Fibroblast of skin of left quadriceps (primary cell): Measurements from ENCODE around the gene SLC25A22.

Experiments
- DNase-seq, 2 experiments: peaks; one replicate each; pipeline ENCODE4 v3.0.0-alpha.2; 2013; ENCODE audit warnings: low read depth in 2 of 2

SLC25A22 gene

DNA sequence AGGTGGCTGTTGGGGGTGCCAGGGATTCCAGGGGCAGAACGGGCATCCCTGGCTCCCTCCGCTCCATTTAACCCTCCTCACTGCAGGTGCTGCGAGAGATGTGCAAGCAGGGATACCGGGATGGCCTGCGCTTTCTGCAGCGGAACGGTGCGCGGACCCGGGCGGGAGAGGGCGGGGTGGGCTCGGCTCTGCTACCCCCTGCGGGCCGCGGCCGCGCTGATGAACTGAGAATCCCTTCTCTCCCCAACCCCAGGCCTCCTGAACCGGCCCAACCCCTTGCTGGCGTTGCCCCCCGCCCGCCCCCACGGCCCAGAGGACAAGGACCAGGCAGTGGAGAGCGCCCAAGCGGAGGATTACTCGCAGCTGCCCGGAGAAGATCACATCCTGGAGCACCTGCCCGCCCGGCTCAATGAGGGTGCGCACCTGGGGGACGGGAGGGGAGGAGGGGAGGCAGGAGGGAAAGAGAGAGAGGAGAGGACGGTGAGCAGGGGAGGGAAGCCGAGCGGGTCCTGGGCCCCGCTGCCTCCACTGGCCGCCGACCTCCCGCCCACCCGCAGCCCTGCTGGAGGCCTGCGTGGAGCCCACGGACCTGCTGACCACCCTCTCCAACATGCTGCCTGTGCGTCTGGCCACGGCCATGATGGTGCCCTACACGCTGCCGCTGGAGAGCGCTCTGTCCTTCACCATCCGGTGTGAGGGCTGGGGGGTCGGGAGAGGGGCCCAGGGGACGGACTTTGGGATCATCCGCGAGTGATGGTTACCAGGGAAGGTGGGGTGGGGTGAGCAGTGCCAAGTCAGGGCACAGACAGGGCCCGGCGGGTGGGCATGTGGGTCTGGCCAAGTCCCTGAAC is 25.6 kb upstream of the SLC25A22 start:
- DNase-seq: no peak

DNA sequence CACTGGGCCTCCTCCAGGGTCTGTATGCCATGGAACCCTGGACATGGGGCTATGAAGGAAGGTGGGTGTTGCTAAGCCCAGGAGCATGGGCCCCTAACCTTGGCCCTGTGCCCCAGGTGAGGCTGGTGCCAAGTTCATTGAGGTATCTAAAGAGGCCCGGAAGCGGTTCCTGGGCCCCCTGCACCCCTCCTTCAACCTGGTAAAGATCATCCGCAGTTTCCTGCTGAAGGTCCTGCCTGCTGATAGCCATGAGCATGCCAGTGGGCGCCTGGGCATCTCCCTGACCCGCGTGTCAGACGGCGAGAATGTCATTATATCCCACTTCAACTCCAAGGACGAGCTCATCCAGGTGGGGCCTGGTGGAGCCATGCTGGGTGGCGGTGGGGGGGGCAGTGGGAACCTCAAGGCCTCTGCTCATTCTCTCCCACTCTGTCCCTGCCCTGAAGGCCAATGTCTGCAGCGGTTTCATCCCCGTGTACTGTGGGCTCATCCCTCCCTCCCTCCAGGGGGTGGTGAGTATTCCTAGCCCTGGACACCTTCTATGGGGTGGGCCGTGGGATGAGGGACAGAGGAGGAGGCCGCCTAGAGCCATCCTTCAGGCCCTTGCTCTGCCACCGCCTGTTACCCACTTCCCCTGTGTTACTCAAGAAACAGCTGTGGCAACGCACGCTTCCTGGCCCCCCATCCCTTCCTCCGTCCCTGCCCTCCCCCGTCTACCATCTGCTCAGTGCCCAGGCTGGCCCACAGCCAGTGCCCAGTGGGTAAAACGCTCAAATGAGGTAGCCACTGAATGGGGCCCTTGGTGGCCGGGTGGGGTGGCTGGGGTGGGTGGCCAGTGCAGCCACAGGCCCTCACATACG is 23.7 kb upstream of the SLC25A22 start:
- no peak for DNase-seq

DNA sequence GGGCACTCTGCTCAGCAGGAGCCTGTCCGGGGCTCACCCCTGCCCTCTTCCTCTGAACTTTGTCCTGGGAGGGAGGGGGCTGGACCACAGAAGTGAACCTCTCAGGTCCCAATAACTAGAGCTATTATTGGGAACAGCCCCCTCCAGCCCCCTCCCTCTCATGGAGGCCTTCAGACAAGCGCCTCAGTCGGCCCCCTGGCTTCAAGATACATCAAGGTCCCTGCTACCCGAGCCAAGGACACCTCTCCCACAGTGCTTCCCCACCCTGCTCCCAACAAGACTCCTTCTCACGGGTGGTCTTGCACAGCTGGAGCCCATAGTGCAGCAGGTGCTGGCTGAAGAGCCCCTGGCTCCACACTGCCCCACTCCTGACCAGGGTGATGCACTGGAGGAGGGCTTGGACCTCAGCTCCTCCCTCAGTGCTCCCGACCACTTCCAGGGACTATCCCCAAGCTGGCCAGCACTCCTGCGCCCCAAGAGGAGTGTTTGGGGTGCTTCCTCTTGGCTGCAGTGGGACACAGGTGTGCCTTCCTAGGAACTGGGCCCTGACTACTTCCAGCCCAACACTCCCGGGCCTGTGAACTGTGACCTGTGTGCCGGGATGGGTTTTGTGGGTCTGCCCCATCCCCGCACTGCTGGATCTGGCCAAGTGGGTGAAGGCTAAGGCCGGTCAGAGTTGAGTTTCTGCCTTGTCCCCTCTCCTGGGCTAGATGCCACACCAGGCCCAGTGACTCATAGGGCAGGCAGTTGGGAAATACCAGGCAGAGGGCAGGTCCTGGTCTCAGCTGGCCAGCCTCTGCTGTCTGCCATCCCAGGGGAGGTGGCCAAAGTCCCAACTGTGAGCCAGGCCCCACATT is 22.8 kb upstream of the SLC25A22 start:
- DNase-seq: no peak

DNA sequence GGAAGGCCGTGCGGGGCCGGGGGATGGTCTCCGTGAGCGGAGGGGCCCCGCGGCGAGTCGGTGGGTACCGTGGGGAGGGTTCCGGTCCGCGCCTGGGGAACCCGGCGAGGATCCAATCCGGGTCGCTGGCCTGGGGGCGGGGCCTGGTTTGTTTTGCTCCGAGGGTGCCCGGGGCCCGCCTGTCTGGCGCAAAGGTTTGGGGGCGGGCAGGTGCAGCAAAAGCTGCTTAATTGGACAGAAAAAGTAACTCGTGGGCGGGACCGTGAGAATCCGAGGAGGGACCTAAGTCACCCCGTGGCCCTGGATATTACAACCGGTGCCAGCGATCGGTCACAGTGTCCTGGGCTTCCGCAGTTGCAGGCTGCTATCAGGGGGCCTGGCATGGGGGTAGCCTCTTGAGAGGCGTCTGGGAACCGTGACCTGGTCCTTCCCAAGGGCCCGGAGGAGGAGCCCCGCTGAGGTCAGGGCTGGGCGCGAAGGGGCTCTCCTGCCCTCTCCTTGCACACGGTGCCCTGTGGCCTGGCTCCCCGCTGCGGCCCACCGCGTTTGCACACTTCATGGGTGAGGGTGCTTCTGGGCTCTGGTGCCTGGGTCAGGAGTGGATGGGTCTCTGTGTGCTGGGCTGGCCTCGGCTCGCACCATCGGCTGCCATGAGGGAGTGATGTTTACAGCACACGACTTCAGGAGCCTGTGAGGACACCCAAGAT is 22.0 kb upstream of the SLC25A22 start:
- DNase-seq: no peak

DNA sequence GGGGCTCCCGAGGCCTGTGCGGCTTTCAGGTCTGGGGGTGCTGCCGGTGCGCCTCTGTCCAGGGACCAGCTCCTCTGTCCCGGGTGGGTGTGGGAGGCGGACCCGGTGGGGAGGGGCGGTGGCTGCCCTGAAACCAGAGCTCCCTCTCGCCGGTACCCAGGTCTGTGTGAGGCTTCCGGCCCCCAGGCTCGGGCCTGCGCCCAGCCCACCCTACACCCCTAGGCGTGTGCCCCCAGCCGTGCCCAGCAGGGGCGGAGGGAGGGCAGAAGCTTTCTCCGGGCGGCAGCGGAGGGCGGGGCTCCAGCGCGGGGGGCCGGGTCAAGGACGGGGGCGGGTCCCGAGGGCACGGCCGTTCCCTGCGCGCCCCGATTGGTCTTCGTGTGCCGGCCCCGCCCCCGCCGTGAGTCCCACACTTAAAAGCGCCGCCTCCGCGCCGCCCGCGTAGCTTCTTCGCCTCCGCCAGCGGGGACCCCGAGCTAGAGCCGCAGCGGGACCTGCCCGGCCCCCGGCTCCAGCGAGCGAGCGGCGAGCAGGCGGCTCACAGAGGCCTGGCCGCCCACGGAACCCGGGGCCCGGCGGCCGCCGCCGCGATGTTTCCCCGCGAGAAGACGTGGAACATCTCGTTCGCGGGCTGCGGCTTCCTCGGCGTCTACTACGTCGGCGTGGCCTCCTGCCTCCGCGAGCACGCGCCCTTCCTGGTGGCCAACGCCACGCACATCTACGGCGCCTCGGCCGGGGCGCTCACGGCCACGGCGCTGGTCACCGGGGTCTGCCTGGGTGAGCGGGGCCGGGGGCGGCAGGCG is 21.2 kb upstream of the SLC25A22 start:
- peak; percentile 68 to 71 for DNase-seq

DNA sequence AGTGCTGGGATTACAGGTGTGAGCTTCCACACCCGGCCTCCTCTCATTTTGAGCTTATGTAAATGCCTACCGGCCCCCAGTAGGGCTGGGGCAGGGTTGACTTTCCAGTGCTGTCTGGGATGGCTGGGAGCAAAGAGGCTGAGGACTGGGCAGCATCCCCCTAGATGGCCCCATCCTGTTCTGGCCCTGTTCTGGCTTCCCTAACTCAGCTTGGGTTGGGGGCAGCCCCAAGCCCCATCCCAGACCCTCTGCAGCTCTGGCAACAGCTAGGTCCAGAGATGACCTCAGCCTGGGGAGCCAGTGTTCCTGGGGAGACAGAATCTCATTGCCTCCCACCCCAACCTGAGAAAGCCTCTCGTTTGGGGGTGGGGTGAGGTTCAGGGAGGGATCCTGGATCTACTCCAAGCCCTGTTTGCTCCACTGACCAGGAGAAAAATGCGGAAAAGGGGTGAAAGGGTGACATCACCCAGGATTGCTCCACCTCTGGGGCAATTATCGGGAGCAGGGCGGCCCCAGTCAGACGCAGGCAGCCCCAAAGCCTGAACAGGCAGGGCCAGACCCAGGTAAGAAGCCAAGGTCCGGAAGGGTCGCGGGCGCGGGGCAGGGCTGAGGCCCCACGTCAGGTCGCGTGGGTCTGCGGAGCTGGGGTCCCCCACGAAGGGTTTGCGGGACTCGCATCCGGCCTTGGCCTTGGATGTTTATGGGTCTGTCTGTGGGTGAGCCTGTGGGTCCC is 20.5 kb upstream of the SLC25A22 start, which contains the start of gene PNPLA2:
Gene PNPLA2, plus strand, starts transcription at position 519 of the 733 bp plus-strand sequence. CDS start 805 bp downstream, outside the sequence.
- DNase-seq: no peak

DNA sequence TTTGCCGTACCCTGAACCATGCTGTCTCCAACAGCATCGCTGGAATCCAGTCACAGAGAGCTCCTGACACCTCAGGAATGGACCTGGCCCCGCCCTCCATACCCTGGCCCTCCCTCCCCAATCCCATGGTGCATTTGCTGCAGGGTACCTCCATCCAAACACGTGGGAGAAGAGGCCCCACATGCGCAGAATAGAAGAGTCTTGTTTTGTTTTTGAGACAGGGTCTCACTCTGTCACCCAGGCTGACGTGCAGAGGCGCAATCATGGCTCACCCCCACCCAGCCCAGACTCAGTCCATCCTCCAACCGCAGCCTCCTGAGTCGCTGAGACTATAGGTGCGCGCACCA is 18.3 kb upstream of the SLC25A22 start:
- DNase-seq: no peak

DNA sequence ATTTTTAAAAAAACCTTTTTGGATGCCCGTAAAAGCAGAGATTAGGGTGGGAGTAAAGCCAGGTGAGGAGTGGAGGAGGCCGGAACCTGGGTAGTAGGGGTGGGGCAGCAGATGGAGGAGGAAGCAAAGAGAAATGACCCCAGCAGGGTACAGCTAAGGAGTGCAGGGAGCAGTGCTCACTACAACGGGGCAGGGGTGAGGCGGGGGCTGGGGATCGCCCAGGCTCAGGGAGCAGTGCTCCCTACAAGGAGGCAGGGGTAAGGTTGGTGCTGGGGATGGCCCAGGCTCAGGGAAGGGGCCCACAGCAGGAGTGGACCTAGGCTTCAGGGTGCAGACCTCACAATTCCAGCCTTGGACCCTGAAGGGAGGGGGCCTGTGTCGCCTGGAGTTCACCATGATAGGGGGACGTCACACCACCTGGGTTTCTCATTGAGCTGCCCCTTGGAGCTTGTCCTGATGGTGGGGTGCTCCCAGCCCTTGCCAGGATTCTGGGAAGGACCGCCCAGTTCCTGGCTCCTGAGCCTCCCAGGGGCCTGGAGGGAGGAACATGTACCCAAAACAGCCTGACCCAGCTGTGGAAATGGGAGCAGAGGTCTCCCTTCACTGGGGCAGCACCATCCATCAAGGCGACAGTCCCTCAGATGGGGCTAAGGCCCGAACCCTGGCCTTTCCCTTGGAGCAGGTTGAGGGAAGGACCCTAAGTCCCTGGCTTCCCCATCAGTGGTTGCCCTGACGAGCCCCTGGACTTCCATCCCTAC is 17.8 kb upstream of the SLC25A22 start:
- no peak for DNase-seq

DNA sequence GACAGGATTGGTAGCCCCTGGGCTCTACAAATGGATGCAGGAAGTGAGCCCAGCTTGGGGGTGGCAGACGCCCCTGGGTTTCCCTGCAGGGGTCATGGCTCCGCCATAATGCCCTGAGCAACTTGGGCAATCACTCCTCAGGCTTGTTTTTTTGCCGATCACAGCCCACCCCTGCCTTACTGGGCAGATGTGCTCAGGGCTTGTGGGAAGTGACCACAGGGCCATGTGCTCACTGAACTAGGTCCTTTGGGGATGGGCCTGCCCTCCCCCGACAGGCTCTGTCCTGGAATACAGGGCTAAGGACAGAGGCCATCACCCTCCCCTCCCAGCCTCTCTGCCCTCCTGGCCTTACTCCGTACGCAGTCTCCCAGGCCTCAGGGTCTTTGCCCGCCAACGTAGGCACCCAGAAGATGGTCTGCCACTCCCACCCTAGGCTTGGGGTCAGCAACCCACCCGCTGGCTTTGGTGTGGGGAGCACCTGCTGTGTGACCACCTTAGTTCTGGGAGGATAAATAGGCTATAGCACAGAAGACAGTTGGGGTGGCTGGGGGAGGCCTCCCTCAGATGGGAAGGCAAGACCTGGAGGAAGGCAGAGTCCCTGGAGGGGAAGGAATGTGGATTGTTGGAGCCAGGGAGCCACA is 15.5 kb upstream of the SLC25A22 start:
- DNase-seq: no peak

DNA sequence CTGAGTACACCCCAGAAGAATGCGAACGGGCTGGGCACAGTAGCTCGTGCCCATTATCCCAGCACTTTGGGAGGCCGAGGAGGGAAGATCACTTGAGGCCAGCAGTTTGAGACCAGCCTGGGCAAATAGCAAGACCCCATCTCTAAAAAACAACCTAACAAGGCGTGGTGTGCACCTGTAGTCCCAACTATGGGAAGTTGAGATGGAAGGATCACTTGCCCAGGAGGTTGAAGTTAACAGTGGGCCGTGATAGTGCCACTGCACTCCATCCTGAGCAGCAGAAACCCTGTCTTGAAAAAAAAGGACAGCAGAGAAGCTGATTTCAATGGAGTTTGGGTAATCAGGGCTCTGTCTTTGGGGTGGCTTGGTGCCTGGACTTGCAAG is 15.0 kb upstream of the SLC25A22 start:
- DNase-seq: no peak

DNA sequence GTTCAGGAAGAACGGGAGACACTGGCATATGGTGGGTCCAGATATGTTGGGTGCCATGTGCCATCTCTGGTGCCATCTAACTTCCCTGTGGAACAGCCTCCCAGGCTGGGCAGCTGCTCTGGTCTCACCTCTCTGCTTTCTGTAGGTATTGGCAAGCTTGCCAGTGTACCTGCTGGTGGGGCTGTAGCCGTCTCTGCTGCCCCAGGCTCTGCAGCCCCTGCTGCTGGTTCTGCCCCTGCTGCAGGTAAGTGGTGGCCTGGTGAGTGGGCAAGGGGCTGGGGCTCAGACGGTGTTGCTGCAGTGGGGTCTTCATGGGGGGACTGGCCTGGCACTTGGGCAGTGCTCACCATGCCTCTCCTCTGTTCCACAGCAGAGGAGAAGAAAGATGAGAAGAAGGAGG is 14.3 kb upstream of the SLC25A22 start:
- DNase-seq: no peak

DNA sequence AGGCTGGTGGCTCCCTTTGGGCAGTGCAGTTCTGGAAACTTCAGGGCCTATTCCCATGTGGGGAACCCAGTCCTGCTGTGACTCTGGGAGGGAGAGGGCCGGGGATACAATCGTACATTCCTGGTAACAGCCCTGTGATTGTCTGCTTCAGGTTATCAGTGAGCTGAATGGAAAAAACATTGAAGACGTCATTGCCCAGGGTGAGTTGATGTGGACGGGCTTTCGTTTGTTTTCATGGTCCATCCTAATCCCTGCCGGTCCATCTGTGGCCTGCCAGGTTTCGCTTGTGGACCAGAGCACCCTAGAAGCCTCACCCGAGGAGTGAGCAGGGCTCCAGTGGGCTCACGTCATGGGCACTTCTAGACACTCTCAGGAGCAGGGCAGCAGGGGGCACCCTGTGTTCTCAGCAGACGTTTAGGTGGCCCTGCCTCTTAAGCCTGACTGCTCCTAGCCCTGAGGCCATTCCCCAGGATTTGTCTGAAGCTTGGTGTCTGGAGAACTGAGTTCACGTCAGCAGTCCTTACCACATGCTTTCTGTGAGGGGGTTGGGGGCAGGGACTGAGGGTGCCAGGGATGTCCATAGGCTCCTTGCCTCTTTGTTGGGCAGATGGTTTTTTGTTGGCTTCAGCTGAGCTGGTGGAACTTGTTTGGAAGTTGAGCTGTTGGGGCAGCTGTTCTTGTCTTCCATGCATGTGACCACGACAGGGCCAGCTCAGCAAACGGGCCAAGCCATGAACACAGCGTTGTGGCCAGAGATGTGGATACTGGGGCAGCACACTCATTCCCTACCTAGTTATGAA is 13.6 kb upstream of the SLC25A22 start:
- no peak for DNase-seq

DNA sequence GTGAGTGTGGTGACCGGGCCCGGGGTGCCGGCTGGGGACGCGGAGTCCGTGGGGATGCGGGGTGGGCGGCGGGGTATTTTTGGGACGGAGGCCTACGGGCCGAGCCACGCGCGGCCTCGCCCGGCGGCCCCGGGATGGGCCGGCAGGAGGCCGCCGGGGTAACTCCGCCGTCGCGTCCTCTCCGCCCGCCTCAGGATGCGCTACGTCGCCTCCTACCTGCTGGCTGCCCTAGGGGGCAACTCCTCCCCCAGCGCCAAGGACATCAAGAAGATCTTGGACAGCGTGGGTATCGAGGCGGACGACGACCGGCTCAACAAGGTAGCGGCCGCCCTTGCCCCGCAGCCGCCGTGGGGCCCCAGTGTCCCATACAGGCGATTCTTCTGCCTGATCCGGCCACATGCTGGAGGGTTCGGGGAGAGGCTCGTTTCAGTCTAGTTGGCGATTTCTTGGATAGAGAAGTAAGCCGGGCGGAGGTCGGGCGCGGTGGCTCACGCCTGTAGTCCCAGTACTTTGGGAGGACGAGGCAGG is 12.0 kb upstream of the SLC25A22 start:
- DNase-seq: no peak

DNA sequence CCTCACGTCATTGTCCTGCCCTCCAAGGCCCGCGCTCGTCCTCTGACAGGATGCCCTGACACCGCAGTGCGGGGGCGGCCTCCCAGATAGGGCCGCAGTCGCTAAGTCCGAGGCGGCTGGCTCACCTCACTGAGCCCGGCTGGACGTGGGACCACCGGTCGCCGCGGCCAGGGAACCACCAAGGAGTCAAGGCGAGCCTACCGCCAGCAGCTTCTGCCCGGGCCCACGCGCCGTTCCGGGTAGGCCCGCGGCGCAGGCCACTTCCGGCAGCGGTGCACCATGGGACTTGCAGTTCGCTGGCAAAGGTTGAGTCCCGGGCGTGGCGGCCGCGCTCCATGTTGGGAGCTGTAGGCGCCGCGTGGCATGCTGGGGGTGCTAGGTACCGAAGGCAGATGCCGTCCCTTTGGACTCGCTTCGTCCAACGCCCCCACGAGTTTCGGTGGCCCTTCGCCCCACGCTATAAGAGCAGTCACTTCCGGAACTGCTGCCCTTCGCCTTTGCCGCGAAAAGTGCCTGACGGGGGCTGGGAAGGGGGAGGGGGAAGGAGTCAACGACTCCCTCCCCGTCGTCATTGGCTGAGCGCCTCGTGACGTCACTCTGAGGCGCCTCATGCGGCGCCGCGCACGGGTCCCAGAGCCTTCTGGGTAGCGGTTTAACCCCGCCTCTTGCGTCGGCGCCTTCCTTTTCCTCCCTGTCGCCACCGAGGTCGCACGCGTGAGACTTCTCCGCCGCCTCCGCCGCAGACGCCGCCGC is 11.4 kb upstream of the SLC25A22 start, which contains the start of gene RPLP2:
Gene RPLP2, plus strand, starts transcription at position 681 of the 753 bp plus-strand sequence. CDS start 268 bp downstream, outside the sequence.
- DNase-seq: peak; percentile 93 to 94

DNA sequence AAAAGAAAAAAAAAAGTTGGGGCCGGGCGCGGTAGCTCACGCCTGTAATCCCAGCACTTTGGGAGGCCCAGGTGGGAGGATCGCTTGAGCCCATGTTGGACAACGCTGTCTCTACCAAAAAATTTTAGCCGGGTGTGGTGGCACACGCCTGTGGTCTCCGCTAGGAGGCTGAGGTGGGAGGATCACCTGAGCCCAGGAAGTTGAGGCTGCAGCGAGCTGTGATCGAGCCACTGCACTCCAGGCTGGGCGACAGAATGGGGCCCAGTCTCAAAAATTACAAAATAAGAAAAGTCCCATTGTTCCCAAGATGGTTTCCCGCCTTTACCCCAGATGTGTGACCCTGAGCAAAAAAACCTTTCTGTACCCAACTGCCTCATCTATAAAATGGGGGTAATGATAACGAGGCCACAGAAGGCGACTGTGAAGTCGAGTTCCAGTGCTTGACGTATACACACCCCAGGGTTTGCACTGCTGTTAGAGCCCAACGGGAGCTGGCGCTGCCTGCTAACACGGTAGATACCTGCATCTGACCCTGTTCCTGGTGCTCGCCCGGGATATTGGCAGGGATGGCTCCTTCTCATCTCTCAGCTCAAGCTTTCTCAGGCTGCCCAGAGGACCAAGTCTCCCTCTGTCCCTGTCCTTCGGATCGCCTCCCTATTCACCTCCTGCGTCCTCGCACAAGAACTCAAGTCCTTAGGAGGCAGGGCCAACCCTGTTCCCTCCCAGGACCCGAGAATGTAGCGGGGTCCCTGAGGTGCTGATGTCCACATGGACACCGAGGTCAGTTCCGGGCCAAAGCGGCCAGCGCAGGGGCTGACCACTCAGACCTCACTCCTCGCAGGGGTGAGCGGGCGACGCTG is 10.6 kb upstream of the SLC25A22 start:
- DNase-seq: no peak

DNA sequence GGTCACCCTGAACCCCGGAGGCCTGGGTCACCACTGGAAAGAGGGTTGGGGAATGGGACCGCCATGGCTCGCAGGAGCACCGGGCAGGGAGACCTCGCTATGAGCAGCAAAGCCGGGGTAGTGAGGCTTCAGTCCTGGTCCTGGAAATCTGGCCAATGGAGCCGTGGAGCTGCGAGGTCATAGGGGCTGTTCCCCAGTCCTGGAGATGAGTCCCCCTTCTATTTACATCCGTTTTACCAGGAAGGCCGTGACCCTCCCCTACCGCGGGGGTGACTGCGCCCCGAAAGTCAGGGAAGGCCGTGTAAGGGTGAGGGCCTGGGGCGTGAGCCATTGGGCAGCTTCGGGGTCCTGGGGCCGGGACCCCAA is 6.5 kb upstream of the SLC25A22 start:
- DNase-seq: no peak
